ENCODE data around the gene NOCT. TPM values are rescaled to one million over a fixed set of nuclear protein-coding genes. Genes with fewer than 3 reads are reported as not detected.
"Not testable (repeated sequence)": the region's sequence is repeated elsewhere in the genome, so short reads cannot be mapped to it uniquely, and the experiment has no call there.

Gene NOCT
- total and polyA plus RNA-seq, 2 experiments from 2014 or later, result 9.9 to 20.8 TPM

DNA sequence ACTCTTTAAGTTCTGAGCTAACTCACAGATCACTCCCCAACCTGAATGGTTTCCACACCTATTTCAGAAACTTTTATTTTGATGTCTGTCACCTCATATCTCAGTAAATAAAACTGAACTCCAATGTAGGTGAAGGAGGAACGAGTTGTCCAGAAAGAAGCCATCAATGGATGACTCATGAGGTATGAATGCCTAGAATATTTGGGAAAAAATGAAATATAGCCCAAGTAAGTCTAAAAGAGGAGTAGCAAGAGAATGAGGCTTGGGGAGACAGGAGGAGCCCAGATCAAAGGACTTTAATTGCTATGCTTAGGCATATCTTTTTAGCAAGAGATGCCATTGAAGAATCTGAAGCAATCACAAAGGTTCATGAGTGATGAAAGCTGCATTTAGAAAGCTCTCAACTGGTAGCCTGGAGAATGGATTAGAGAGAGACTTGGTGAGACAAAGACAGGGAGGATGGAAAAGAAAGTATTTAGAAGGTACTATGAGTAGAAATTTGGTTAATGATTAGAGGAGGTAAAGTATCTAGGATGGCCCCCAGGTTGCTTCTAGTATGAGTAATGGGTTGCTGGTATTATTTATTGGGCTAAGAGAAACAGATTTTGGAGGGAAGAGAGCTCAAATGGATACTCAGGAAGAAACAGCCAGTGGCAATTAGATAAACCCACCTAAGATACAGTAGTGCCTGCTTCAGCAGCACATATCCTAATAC, 39.4 kb downstream of the NOCT start:
- no peak overlapping the region for H3K4me2 ChIP-seq
- peaks cover 12% of the 10 kb centered on the region for H3K79me2 ChIP-seq
- H3K4me1 ChIP-seq (ENCODE audit: insufficient read depth), result no peaks in the 10 kb centered on the region
- H4K20me1 ChIP-seq (ENCODE audit: insufficient read depth, poor library complexity, severe bottlenecking), result no peaks in the 10 kb centered on the region
- no peaks in the 10 kb centered on the region for H3K27me3 ChIP-seq
- TF ChIP-seq EZH2 (IDR thresholded peaks at IDR 0.05; ENCODE audit: borderline replicate concordance), result no peak
- TF ChIP-seq EZH2phosphoT487 (IDR thresholded peaks at IDR 0.05; ENCODE audit: low read depth, severe bottlenecking, unreplicated experiment), result no peak
- TF ChIP-seq, protein P1, sequence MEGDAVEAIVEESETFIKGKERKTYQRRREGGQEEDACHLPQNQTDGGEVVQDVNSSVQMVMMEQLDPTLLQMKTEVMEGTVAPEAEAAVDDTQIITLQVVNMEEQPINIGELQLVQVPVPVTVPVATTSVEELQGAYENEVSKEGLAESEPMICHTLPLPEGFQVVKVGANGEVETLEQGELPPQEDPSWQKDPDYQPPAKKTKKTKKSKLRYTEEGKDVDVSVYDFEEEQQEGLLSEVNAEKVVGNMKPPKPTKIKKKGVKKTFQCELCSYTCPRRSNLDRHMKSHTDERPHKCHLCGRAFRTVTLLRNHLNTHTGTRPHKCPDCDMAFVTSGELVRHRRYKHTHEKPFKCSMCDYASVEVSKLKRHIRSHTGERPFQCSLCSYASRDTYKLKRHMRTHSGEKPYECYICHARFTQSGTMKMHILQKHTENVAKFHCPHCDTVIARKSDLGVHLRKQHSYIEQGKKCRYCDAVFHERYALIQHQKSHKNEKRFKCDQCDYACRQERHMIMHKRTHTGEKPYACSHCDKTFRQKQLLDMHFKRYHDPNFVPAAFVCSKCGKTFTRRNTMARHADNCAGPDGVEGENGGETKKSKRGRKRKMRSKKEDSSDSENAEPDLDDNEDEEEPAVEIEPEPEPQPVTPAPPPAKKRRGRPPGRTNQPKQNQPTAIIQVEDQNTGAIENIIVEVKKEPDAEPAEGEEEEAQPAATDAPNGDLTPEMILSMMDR (IDR thresholded peaks at IDR 0.05; ENCODE audit: poor library complexity), result no peak
- DNase-seq (ENCODE audit: low spot score), result no peak
- H2AFZ ChIP-seq, result no peak overlapping the region
- H3K9me3 ChIP-seq (ENCODE audit: low read depth), result no peaks in the 10 kb centered on the region
- H3K4me3 ChIP-seq, result no peak overlapping the region
- no peaks in the 10 kb centered on the region for H3K9me2 ChIP-seq (replicated peaks; ENCODE audit: insufficient read depth)
- H3K36me3 ChIP-seq (replicated peaks; ENCODE audit: insufficient read depth, low read depth), result no peaks in the 10 kb centered on the region
- no peak overlapping the region for H3K27ac ChIP-seq
- WGBS (ENCODE audit: low lambda C conversion rate, missing lambda C conversion rate), result 40% methylated on average over 1 of the region's 1 CpG

DNA sequence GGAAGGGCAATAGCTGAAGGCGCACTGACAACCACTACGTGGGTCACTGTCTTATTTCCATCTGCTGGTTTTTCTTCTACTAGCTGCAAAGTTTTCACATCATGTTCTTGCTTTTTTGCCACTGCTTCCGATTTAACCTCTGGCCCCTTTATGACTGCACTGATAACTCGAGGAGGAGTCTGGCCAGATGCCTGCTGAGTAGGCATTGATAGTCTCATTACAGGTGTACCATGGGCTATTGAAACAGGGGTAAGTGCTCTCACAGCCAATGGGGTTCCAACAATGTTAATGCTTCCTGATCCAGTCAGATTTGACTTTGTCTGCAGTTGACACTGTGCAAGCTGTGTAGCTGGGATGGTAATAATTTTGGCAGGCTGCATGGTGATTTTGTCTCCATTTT, 43.4 kb downstream of the NOCT start:
- H4K20me1 ChIP-seq (ENCODE audit: insufficient read depth, poor library complexity, severe bottlenecking); H3K4me1 ChIP-seq (ENCODE audit: insufficient read depth); H3K4me3 ChIP-seq; H2AFZ ChIP-seq; H3K27ac ChIP-seq; H3K36me3 ChIP-seq (replicated peaks; ENCODE audit: insufficient read depth, low read depth); H3K9me2 ChIP-seq (replicated peaks; ENCODE audit: insufficient read depth); DNase-seq (ENCODE audit: low spot score); H3K4me2 ChIP-seq; H3K9me3 ChIP-seq (ENCODE audit: low read depth); H3K27me3 ChIP-seq: not testable (repeated sequence)
- H3K79me2 ChIP-seq, result peaks cover 10% of the 10 kb centered on the region
- 76% methylated on average over 4 of the region's 4 CpGs for WGBS (ENCODE audit: low lambda C conversion rate, missing lambda C conversion rate)

DNA sequence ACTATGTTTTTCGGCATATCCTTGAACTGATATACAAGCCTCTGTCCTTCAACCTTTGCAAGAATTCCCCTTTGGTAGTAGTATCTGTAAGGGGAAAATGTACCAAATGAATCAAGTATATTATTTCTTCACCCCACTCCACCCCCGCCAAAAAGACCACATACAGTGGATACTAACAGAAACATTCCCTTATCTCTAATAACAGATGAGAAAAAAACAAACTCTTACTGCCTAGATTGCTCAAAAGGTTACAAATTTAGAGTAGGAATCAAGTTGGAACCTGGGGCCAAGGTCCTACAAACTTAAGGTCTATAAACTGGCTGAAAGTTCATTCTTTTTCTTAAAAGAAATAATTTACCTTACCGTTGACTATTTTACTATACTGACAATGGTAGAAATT, 45.0 kb downstream of the NOCT start:
- Histone ChIP-seq H3K9me3 (ENCODE audit: low read depth) (no peaks in the 10 kb centered on the region), H2AFZ (no peak overlapping the region), H3K4me2 (no peak overlapping the region), H3K36me3 (replicated peaks; ENCODE audit: insufficient read depth, low read depth) (no peaks in the 10 kb centered on the region), H4K20me1 (ENCODE audit: insufficient read depth, poor library complexity, severe bottlenecking) (no peaks in the 10 kb centered on the region), H3K4me3 (no peak overlapping the region), H3K4me1 (ENCODE audit: insufficient read depth) (no peaks in the 10 kb centered on the region), H3K27ac (no peak overlapping the region), H3K27me3 (no peaks in the 10 kb centered on the region), H3K79me2 (peaks cover 12% of the 10 kb centered on the region), H3K9me2 (replicated peaks; ENCODE audit: insufficient read depth) (no peaks in the 10 kb centered on the region)
- no peak for DNase-seq (ENCODE audit: low spot score)
- WGBS (ENCODE audit: low lambda C conversion rate, missing lambda C conversion rate), result over 99% methylated on average over 3 of the region's 3 CpGs
- TF ChIP-seq EZH2 (IDR thresholded peaks at IDR 0.05; ENCODE audit: borderline replicate concordance), result no peak
- no peak for TF ChIP-seq EZH2phosphoT487 (IDR thresholded peaks at IDR 0.05; ENCODE audit: low read depth, severe bottlenecking, unreplicated experiment)

DNA sequence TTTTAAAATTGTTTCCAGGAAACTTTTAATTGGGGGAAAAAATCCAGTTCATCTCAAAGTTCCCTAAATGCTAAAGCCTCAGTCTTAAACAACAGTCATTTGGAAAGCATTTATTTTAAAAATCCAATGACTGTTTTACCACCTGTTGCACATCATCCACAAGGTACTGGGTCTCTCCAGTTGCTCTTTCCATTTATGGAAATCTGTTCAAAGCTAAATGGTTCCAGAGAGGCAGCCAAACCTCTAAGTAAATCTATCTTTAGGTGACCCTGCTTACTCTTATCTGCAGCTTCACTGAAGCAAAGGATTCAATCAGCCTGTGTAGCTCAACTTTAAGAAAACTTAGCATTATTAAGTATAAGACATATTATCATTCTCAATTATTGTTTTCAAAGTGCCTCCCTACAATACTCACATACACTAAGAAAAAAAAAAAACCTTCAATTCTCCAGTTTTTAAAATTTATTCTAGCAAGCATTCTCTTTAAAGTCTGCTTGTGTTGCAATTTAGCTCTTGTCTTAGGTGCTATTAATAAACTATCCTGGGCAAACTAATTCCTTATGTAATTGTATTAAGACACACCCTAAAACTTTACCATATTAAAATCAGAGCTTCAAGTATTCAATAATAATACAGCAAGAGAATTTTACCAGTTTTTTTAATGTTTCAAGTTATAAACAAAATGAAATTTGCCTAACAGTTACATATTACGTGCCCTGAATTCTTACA, 60.6 kb downstream of the NOCT start:
- Histone ChIP-seq H3K9me2 (replicated peaks; ENCODE audit: insufficient read depth) (no peaks in the 10 kb centered on the region), H4K20me1 (ENCODE audit: insufficient read depth, poor library complexity, severe bottlenecking) (peaks cover 61% of the 10 kb centered on the region), H3K4me2 (no peak overlapping the region), H2AFZ (no peak overlapping the region), H3K4me1 (ENCODE audit: insufficient read depth) (no peaks in the 10 kb centered on the region), H3K9me3 (ENCODE audit: low read depth) (no peaks in the 10 kb centered on the region), H3K79me2 (peaks cover 91% of the 10 kb centered on the region), H3K27ac (no peak overlapping the region), H3K4me3 (no peak overlapping the region), H3K36me3 (replicated peaks; ENCODE audit: insufficient read depth, low read depth) (no peaks in the 10 kb centered on the region), H3K27me3 (no peaks in the 10 kb centered on the region)
- TF ChIP-seq EZH2phosphoT487 (IDR thresholded peaks at IDR 0.05; ENCODE audit: low read depth, severe bottlenecking, unreplicated experiment), result no peak
- TF ChIP-seq, protein P1 (IDR thresholded peaks at IDR 0.05; ENCODE audit: poor library complexity), result no peak
- no peak for TF ChIP-seq EZH2 (IDR thresholded peaks at IDR 0.05; ENCODE audit: borderline replicate concordance)
- no peak for DNase-seq (ENCODE audit: low spot score)
- 96% methylated on average over 1 of the region's 1 CpG for WGBS (ENCODE audit: low lambda C conversion rate, missing lambda C conversion rate)

All from hepatocyte (in vitro differentiated cells).